ENCODE data around the gene PRKCSH. TPM values are rescaled to one million over a fixed set of nuclear protein-coding genes. Genes with fewer than 3 reads are reported as not detected.

PRKCSH gene
- polyA plus RNA-seq, 4 donors = 329 to 390 (median 354) TPM

GRCh38 chr19:11495481-11495880 is 60.0 kb downstream of the PRKCSH start:
- DNase-seq (ENCODE audit: low read depth in 4 of 4, low spot score in 3 of 4) = no peak

DNA sequence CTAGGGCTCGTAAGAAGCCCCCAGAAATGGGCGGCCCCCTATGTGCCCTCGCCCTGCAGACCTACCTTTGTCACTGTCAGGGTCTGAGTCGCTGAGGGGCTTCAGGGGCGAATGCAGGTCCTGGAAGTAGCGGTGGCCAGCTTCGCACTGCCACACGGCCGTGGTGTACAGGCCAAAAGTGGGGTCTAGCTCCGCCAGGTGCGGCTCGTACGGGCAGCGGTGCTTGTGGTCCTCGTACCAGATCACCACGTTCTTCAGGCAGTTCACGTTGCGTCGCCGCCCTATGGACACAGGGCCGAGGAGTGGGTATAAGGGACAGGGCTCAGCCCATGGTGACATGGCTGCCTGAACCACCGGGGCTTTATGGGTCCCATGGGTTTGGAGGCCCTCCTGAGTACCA is 60.5 kb downstream of the PRKCSH start:
- no peak for DNase-seq (ENCODE audit: low read depth in 4 of 4, low spot score in 3 of 4)

DNA sequence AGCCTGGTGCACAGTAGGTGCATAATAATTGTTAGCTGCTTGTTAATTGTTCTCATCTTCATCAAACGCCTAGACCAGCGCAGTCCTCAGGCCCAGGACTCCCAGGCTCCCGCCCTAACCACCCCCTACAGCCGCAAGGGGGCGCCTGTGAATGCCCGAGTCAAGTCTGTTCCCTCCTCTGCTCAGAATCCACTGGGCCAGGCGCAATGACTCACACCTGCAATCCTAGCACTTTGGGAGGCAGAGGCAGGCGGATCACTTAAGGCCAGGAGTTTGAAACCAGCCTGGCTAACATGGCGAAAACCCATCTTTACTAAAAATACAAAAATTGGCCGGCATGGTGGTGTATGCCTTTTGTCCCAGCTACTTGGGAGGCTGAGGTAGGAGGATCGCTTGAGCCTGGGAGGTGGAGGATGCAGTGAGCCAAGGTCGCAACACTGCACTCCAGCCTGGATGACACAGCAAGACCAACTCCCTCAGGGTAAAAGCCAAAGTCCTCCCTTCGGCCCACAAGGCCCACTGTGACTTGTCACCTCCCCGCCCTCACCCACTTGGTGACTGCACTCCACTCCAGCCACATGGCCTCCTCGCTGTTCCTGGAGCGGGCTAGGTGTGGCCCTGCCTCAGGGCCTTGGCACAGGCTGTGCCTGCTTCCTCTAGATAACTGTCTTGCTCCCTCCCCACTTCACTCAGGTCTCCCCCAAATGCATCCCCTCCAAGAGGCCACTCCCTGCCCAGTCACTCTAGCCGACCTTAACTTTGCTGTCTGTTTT is 61.1 kb downstream of the PRKCSH start:
- DNase-seq (ENCODE audit: low read depth in 4 of 4, low spot score in 3 of 4) = no peak

- no peak for DNase-seq (ENCODE audit: low read depth in 4 of 4, low spot score in 3 of 4)
Observed at GRCh38 chr19:11499220-11499726, 63.8 kb downstream of the PRKCSH start.

- DNase-seq (ENCODE audit: low read depth in 4 of 4, low spot score in 3 of 4) = no peak
Observed at GRCh38 chr19:11499890-11500420, 64.5 kb downstream of the PRKCSH start.

Other genes with a start within 250 kb of the PRKCSH start
- gene KANK2, start 238.1 kb upstream of the PRKCSH start, polyA plus RNA-seq (ENCODE audit: insufficient read length in 4 of 4) = 100 to 1,000 TPM; 119 to 127 (median 123) TPM
- gene ANGPTL8, start 196.0 kb upstream of the PRKCSH start, polyA plus RNA-seq (ENCODE audit: insufficient read length in 4 of 4) = under 1 TPM; 0.29 to 0.64 (median 0.55) TPM
- 10 to 100 TPM; 39.1 to 48.9 (median 45.9) TPM for gene DOCK6, start 173.1 kb upstream of the PRKCSH start, polyA plus RNA-seq (ENCODE audit: insufficient read length in 4 of 4)
- under 1 TPM in 1 of 4 donors, not detected in 3; 0.16 TPM for gene TSPAN16, start 139.5 kb upstream of the PRKCSH start, polyA plus RNA-seq (ENCODE audit: insufficient read length in 4 of 4)
- 10 to 100 TPM; 16.5 to 17.7 (median 17.4) TPM for gene RAB3D, start 96.0 kb upstream of the PRKCSH start, polyA plus RNA-seq (ENCODE audit: insufficient read length in 4 of 4)
- 100 to 1,000 TPM; 122 to 159 (median 132) TPM for gene TMEM205, start 89.4 kb upstream of the PRKCSH start, polyA plus RNA-seq (ENCODE audit: insufficient read length in 4 of 4)
- gene CCDC159, start 89.1 kb upstream of the PRKCSH start, polyA plus RNA-seq (ENCODE audit: insufficient read length in 4 of 4) = 10 to 100 TPM; 23.1 to 32.6 (median 24.4) TPM
- 10 to 100 TPM; 11.7 to 18.7 (median 13.7) TPM for gene PLPPR2, start 80.2 kb upstream of the PRKCSH start, polyA plus RNA-seq (ENCODE audit: insufficient read length in 4 of 4)
- 1 to 10 TPM; 2.7 to 4.0 (median 3.0) TPM for gene SWSAP1, start 61.0 kb upstream of the PRKCSH start, polyA plus RNA-seq (ENCODE audit: insufficient read length in 4 of 4)
- 10 to 100 TPM; 21.7 to 32.3 (median 24.7) TPM for gene EPOR, start 51.3 kb upstream of the PRKCSH start, polyA plus RNA-seq (ENCODE audit: insufficient read length in 4 of 4)
- gene RGL3, start 16.3 kb upstream of the PRKCSH start, polyA plus RNA-seq (ENCODE audit: insufficient read length in 4 of 4) = 10 to 100 TPM; 68.7 to 94.8 (median 75.5) TPM
- 1 to 10 TPM; 1.3 to 2.2 (median 1.6) TPM for gene ODAD3, start 514 bp upstream of the PRKCSH start, polyA plus RNA-seq (ENCODE audit: insufficient read length in 4 of 4)
- under 1 TPM; 0.11 to 0.43 (median 0.15) TPM for gene ELAVL3, start 45.4 kb downstream of the PRKCSH start, polyA plus RNA-seq (ENCODE audit: insufficient read length in 4 of 4)
- gene ZNF653, start 70.2 kb downstream of the PRKCSH start, polyA plus RNA-seq (ENCODE audit: insufficient read length in 4 of 4) = 10 to 100 TPM in 2 of 4 donors, 1 to 10 TPM in 2; 9.1 to 11.1 (median 10.0) TPM
- gene ECSIT, start 93.5 kb downstream of the PRKCSH start, polyA plus RNA-seq (ENCODE audit: insufficient read length in 4 of 4) = 10 to 100 TPM; 37.3 to 50.9 (median 38.2) TPM
- 1 to 10 TPM; 3.1 to 5.2 (median 4.5) TPM for gene CNN1, start 103.2 kb downstream of the PRKCSH start, polyA plus RNA-seq (ENCODE audit: insufficient read length in 4 of 4)
- 10 to 100 TPM; 47.1 to 58.9 (median 50.0) TPM for gene ELOF1, start 123.6 kb downstream of the PRKCSH start, polyA plus RNA-seq (ENCODE audit: insufficient read length in 4 of 4)
- 10 to 100 TPM; 11.8 to 17.2 (median 14.1) TPM for gene ACP5, start 142.0 kb downstream of the PRKCSH start, polyA plus RNA-seq (ENCODE audit: insufficient read length in 4 of 4)
- 10 to 100 TPM; 40.8 to 54.1 (median 46.2) TPM for gene ZNF627, start 161.8 kb downstream of the PRKCSH start, polyA plus RNA-seq (ENCODE audit: insufficient read length in 4 of 4)